Endothelial cell of umbilical vein (primary cell): ENCODE data around the gene UBP1. TPM values are rescaled to one million over a fixed set of nuclear protein-coding genes. Genes with fewer than 3 reads are reported as not detected.

Experiments
- BruUV-seq: library from RNA; stranded (reverse); fragments of 400-500 nt; replicated peaks from 2 replicates; lab custom pipeline; 2021; lab: Mats Ljungman, UMichigan
- CTCF ChIA-PET: fragments of 300-600, 350-600 bp; sonication (Branson Sonifier 250); formaldehyde crosslinking; loops from one replicate; lab custom pipeline; 2021; ENCODE audit warnings: antibody characterized with exemption, inconsistent platforms; lab: Charles Lee
- POLR2A ChIA-PET: fragments of 300-600, 350-600 bp; sonication (Branson Sonifier 250); formaldehyde crosslinking; loops from one replicate; lab custom pipeline; 2021; ENCODE audit warnings: antibody characterized with exemption, inconsistent platforms; lab: Charles Lee
- DNase-seq: peaks from one replicate; pipeline ENCODE4 v3.0.0-alpha.2; 2011; ENCODE audit warnings: low read depth, low spot score
- FAIRE-seq: peaks from 2 replicates; lab custom pipeline; 2011; peaks lifted over from hg19 to GRCh38; lab: Jason Lieb, UNC
- H2AFZ ChIP-seq: 2 replicates; pipeline ENCODE4 v1.6.0; 2012; ENCODE audit warnings: low read depth, low read length, control low read depth, inconsistent platforms
- H3K27ac ChIP-seq: 2 replicates; pipeline ENCODE4 v1.5.1; 2011; ENCODE audit warnings: low read depth, mild to moderate bottlenecking, control low read depth, low read length, moderate library complexity; ENCODE audit not compliant: insufficient read depth
- H3K27me3 ChIP-seq, 2 experiments: 2 replicates each; pipeline versions ENCODE4 v1.6.0 to v1.6.1; 2011; ENCODE audit warnings: low read length in 2 of 2, mixed read lengths in 1 of 2; ENCODE audit not compliant: control insufficient read depth in 2 of 2, insufficient read depth in 2 of 2
- H3K36me3 ChIP-seq, 2 experiments: 2 replicates in 1 of 2; 3 replicates in 1 of 2; pipeline ENCODE4 v1.5.1; 2011; ENCODE audit warnings: low read length in 2 of 2, mild to moderate bottlenecking in 1 of 2, moderate library complexity in 1 of 2; ENCODE audit not compliant: control insufficient read depth in 2 of 2, insufficient read depth in 2 of 2; ENCODE audit errors: extremely low read depth in 1 of 2
- H3K4me1 ChIP-seq: 3 replicates; pipeline ENCODE4 v1.5.1; 2011; ENCODE audit warnings: mild to moderate bottlenecking, low read length; ENCODE audit not compliant: control insufficient read depth, insufficient read depth; ENCODE audit errors: extremely low read depth
- H3K4me2 ChIP-seq: 2 replicates; pipeline ENCODE4 v1.6.1; 2011; ENCODE audit warnings: low read length, control low read depth, mixed read lengths; ENCODE audit not compliant: insufficient read depth
- H3K4me3 ChIP-seq, 3 experiments: fragments of 200-600 bp in 1 of 3; sonication (generic), shearing (Covaris generic) in 1 of 3; replicated peaks in 1 of 3; 2 replicates each; pipeline ENCODE4 v1.5.1; 2011 to 2016; ENCODE audit warnings: control low read depth in 3 of 3, low read length in 3 of 3, mild to moderate bottlenecking in 2 of 3, inconsistent platforms in 1 of 3, low read depth in 1 of 3, moderate library complexity in 1 of 3; ENCODE audit not compliant: insufficient read depth in 1 of 3
- H3K79me2 ChIP-seq: 2 replicates; pipeline ENCODE4 v1.6.0; 2012; ENCODE audit warnings: low read length, inconsistent platforms; ENCODE audit not compliant: control insufficient read depth, insufficient read depth
- H3K9ac ChIP-seq: replicated peaks from 2 replicates; pipeline ENCODE3; 2011; ENCODE audit warnings: low read length, control low read depth; ENCODE audit not compliant: insufficient read depth; ENCODE audit errors: extremely low read depth
- H3K9me1 ChIP-seq: replicated peaks from 3 replicates; pipeline ENCODE4 v1.6.0; 2011; ENCODE audit warnings: mild to moderate bottlenecking, low read length; ENCODE audit not compliant: control insufficient read depth, insufficient read depth; ENCODE audit errors: extremely low read depth
- H3K9me3 ChIP-seq: replicated peaks from 2 replicates; pipeline ENCODE4 v1.5.1; 2012; ENCODE audit warnings: low read length, inconsistent platforms; ENCODE audit not compliant: control insufficient read depth, insufficient read depth
- H4K20me1 ChIP-seq: replicated peaks from 2 replicates; pipeline ENCODE3; 2011; ENCODE audit warnings: mild to moderate bottlenecking, low read length; ENCODE audit not compliant: control insufficient read depth, insufficient read depth; ENCODE audit errors: extremely low read depth
- CTCF ChIP-seq, 2 donors: IDR thresholded peaks; 1 replicate in 1 of 2; 2 replicates in 1 of 2; pipeline ENCODE4 v1.5.1; 2011; ENCODE audit warnings: low read length in 2 of 2, mild to moderate bottlenecking in 2 of 2, moderate library complexity in 2 of 2, control low read depth in 1 of 2, inconsistent platforms in 1 of 2, low read depth in 1 of 2; ENCODE audit not compliant: insufficient read depth in 1 of 2; ENCODE audit errors: extremely low read depth in 1 of 2
- EZH2 ChIP-seq: IDR thresholded peaks from 2 replicates; pipeline ENCODE4 v1.6.1; 2012; ENCODE audit warnings: borderline replicate concordance, low read depth, mild to moderate bottlenecking, moderate library complexity, low read length, inconsistent platforms; ENCODE audit not compliant: severe bottlenecking
- FOS ChIP-seq: IDR thresholded peaks from 2 replicates; pipeline ENCODE4 v1.6.1; 2011; ENCODE audit warnings: mild to moderate bottlenecking, low read length, moderate library complexity, borderline replicate concordance; ENCODE audit not compliant: insufficient read depth
- GATA2 ChIP-seq: IDR thresholded peaks from 2 replicates; pipeline ENCODE4 v1.7.0; 2011; ENCODE audit warnings: low read depth, mild to moderate bottlenecking, moderate library complexity, mixed read lengths, low read length; ENCODE audit not compliant: insufficient read length, insufficient read depth
- JUN ChIP-seq: IDR thresholded peaks from 2 replicates; pipeline ENCODE4 v1.6.1; 2011; ENCODE audit warnings: borderline replicate concordance, low read depth; ENCODE audit not compliant: insufficient read length, insufficient read depth
- MAX ChIP-seq: IDR thresholded peaks from 2 replicates; pipeline ENCODE4 v1.6.1; 2011; ENCODE audit not compliant: insufficient read depth, insufficient read length
- MYC ChIP-seq: IDR thresholded peaks from one replicate; pipeline ENCODE4 v1.6.1; 2011; ENCODE audit warnings: mild to moderate bottlenecking, low read depth, low read length
- POLR2A ChIP-seq: IDR thresholded peaks from 2 replicates; pipeline ENCODE4 v1.6.1; 2012; ENCODE audit warnings: low read depth, mild to moderate bottlenecking, control low read depth, low read length
- POLR2AphosphoS5 ChIP-seq: IDR thresholded peaks from 2 replicates; pipeline ENCODE4 v1.6.1; 2012; ENCODE audit warnings: low read depth, mild to moderate bottlenecking, control low read depth, low read length, moderate library complexity; ENCODE audit not compliant: insufficient read depth
- dilution Hi-C: fragments of 300-500 bp; cut with MboI; formaldehyde crosslinking; loops from one replicate; pipeline ENCODE4 v1.15.0; 2019; ENCODE audit warnings: low sequenced_read_pairs; ENCODE audit not compliant: extremely low pct_ligation_motif_present
- intact Hi-C: fragments of 100-400 bp; cut with micrococcal nuclease; formaldehyde crosslinking; loops from one replicate; pipeline ENCODE4 v1.10.0; 2022
- polyA plus RNA-seq, 4 experiments: library from polyadenylated mRNA; depleted of rRNA in 3 of 4; stranded (reverse) in 3 of 4; unstranded in 1 of 4; fragments of >200 nt; gene quantifications; 2 replicates each; pipeline versions ENCODE4 v1.2.1 to v1.2.3, GENCODE V29; 2011 to 2012; ENCODE audit warnings: missing spikeins in 1 of 4
- total RNA-seq: library from RNA; stranded (reverse); gene quantifications from 2 replicates; pipeline ENCODE4 v1.2.3, GENCODE V29; 2021

UBP1 gene
- total and polyA plus RNA-seq, 2 donors (not counting 3 experiments of a cell fraction or from before 2014, with no cell fraction given) = 60.2 to 90.5 TPM

- no peak for DNase-seq
- CTCF ChIA-PET = interaction anchor here (1.5 kb wide), 1 partner anchor 16 kb away, joined by 5 read pairs; no protein-coding TSS in a partner anchor
- no peak overlapping the region for H3K9ac ChIP-seq
- intact Hi-C loops = no loop called here
- POLR2A ChIA-PET = no interaction called here
- H2AFZ ChIP-seq = no peak overlapping the region
- no peaks in the 10 kb centered on the region for H3K4me1 ChIP-seq
- no TSS peak for BruUV-seq
- peaks cover 8% of the 10 kb centered on the region for H4K20me1 ChIP-seq
- peaks cover 84% of the 10 kb centered on the region for H3K79me2 ChIP-seq
- no peak overlapping the region for H3K27ac ChIP-seq
- no peaks in the 10 kb centered on the region for H3K9me3 ChIP-seq
- H3K27me3 ChIP-seq = no peaks in the 10 kb centered on the region
- H3K36me3 ChIP-seq = peaks cover 2 to 7% of the 10 kb centered on the region in 2 experiments
- H3K4me2 ChIP-seq = no peak overlapping the region
- no peaks in the 10 kb centered on the region for H3K9me1 ChIP-seq
- H3K4me3 ChIP-seq = no peak overlapping the region
- dilution Hi-C loops = no loop called here
- no peak for FAIRE-seq
- no peak for TF ChIP-seq GATA2
- no peak for TF ChIP-seq POLR2A
- no peak for TF ChIP-seq FOS
- TF ChIP-seq POLR2AphosphoS5 = no peak
- no peak for TF ChIP-seq MYC
- TF ChIP-seq EZH2 = no peak
- no peak for TF ChIP-seq MAX
- no peak for TF ChIP-seq CTCF (IDR thresholded peaks at IDR 0.05; ENCODE audit: extremely low read depth in 1 of 2, insufficient read depth in 1 of 2, low read depth in 1 of 2, low read length in 2 of 2)
- no peak for TF ChIP-seq JUN
Observed at GRCh38 chr3:33425453-33425852, 14.8 kb downstream of the UBP1 start.
